ENCODE results near the gene ALK.

ALK gene

DNA sequence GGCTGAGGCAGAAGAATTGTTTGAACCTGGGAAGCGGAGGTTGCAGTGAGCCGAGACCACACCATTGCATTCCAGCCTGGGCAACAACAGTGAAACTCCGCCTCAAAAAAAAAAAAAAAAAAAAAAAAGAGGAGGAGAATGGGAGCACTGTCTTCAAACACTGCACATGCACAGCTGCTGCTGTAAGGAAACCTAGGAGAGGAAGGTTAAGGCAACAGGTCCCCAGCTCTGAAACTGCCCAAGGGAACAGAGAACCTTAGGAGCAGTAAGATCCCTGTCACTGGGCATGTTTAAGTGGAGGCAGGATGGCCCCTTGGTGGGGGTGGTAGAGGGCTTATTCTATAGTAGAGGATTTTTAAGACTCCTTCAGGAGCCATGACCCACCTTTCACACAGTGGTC is 695.0 kb downstream of the ALK start:
- Histone ChIP-seq H3K14ac (ENCODE audit: low read length) (no peak overlapping the region), H4K91ac (ENCODE audit: low read depth, low read length, poor library complexity) (no peak overlapping the region), H3K27me3 (ENCODE audit: control insufficient read depth in 3 of 3, insufficient read depth in 3 of 3, low read depth in 1 of 3, low read length in 3 of 3) (no peaks in the 10 kb centered on the region), H3K27ac (replicated peaks; ENCODE audit: low read length) (no peak overlapping the region), H3K36me3 (replicated peaks in 1 of 2; ENCODE audit: control insufficient read depth in 2 of 2, insufficient read depth in 2 of 2, low read length in 2 of 2) (peaks cover 0 to 18% of the 10 kb centered on the region in 2 donors), H3K4ac (ENCODE audit: low read length) (no peak overlapping the region), H3K18ac (ENCODE audit: low read length) (no peak overlapping the region), H3K23ac (ENCODE audit: low read depth, low read length, poor library complexity) (no peak overlapping the region), H2BK12ac (ENCODE audit: low read length) (no peak overlapping the region), H2BK120ac (ENCODE audit: low read depth, low read length) (no peak overlapping the region), H3K4me2 (ENCODE audit: insufficient read depth, low read length, poor library complexity, severe bottlenecking) (no peak overlapping the region), H2AK5ac (ENCODE audit: low read depth, low read length) (peak overlapping the region; percentile 25), H3K4me1 (ENCODE audit: control insufficient read depth in 2 of 2, insufficient read depth in 1 of 2, low read depth in 1 of 2, low read length in 2 of 2) (no peaks in the 10 kb centered on the region), H2BK15ac (ENCODE audit: low read length) (no peak overlapping the region), H3K9ac (ENCODE audit: low read depth, low read length, poor library complexity) (no peak overlapping the region), H3K79me1 (ENCODE audit: low read depth, low read length) (no peaks in the 10 kb centered on the region), H2BK5ac (ENCODE audit: low read length) (no peak overlapping the region), H4K8ac (ENCODE audit: low read depth, low read length) (no peak overlapping the region), H3K9me3 (replicated peaks in 1 of 2; ENCODE audit: control insufficient read depth in 2 of 2, insufficient read depth in 1 of 2, low read depth in 1 of 2, low read length in 2 of 2) (no peaks in the 10 kb centered on the region), H3K4me3 (ENCODE audit: low read length in 2 of 2) (no peak overlapping the region), H2AFZ (ENCODE audit: low read length) (no peak overlapping the region)
- no peak for DNase-seq (ENCODE audit: low spot score)
- no CpG with 5 or more reads among the region's 3 CpGs for WGBS, 2 donors (ENCODE audit: extremely low coverage in 2 of 2, insufficient read length in 2 of 2, insufficient replicate concordance in 1 of 2)

DNA sequence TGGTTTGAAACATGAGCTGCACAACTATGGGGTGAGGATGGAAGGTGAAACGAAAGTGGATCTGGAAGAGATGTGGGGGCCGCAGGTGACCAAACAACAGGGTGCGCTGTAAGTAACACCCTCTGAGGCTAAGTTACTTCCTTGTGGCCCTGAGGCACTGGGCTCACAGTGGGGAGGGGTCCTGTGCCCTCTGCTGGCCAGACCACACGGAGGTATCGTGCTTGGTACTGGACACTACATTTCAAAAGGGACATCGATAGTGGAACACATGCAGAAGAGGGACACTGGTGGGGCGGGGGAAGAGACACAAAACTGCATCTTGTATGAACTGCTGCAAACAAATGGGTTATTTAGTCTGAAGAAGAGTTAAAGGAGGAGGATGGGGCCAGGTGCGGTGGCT is 695.6 kb downstream of the ALK start:
- Histone ChIP-seq H3K27me3 (ENCODE audit: control insufficient read depth in 3 of 3, insufficient read depth in 3 of 3, low read depth in 1 of 3, low read length in 3 of 3) (no peaks in the 10 kb centered on the region), H3K9ac (ENCODE audit: low read depth, low read length, poor library complexity) (no peak overlapping the region), H3K4ac (ENCODE audit: low read length) (no peak overlapping the region), H4K91ac (ENCODE audit: low read depth, low read length, poor library complexity) (no peak overlapping the region), H3K36me3 (replicated peaks in 1 of 2; ENCODE audit: control insufficient read depth in 2 of 2, insufficient read depth in 2 of 2, low read length in 2 of 2) (peaks cover 0 to 23% of the 10 kb centered on the region in 2 donors), H3K9me3 (replicated peaks in 1 of 2; ENCODE audit: control insufficient read depth in 2 of 2, insufficient read depth in 1 of 2, low read depth in 1 of 2, low read length in 2 of 2) (no peaks in the 10 kb centered on the region), H4K8ac (ENCODE audit: low read depth, low read length) (no peak overlapping the region), H2AFZ (ENCODE audit: low read length) (no peak overlapping the region), H3K18ac (ENCODE audit: low read length) (no peak overlapping the region), H2BK5ac (ENCODE audit: low read length) (no peak overlapping the region), H3K4me3 (ENCODE audit: low read length in 2 of 2) (no peak overlapping the region), H3K14ac (ENCODE audit: low read length) (no peak overlapping the region), H3K27ac (replicated peaks; ENCODE audit: low read length) (no peak overlapping the region), H2AK5ac (ENCODE audit: low read depth, low read length) (no peak overlapping the region), H2BK120ac (ENCODE audit: low read depth, low read length) (no peak overlapping the region), H2BK15ac (ENCODE audit: low read length) (peak overlapping the region; percentile 40), H3K23ac (ENCODE audit: low read depth, low read length, poor library complexity) (no peak overlapping the region), H3K4me1 (ENCODE audit: control insufficient read depth in 2 of 2, insufficient read depth in 1 of 2, low read depth in 1 of 2, low read length in 2 of 2) (no peaks in the 10 kb centered on the region), H3K79me1 (ENCODE audit: low read depth, low read length) (no peaks in the 10 kb centered on the region), H3K4me2 (ENCODE audit: insufficient read depth, low read length, poor library complexity, severe bottlenecking) (no peak overlapping the region), H2BK12ac (ENCODE audit: low read length) (no peak overlapping the region)
- WGBS, 2 donors (ENCODE audit: extremely low coverage in 2 of 2, insufficient read length in 2 of 2, insufficient replicate concordance in 1 of 2) = no CpG with 5 or more reads among the region's 8 CpGs
- DNase-seq (ENCODE audit: low spot score) = no peak

DNA sequence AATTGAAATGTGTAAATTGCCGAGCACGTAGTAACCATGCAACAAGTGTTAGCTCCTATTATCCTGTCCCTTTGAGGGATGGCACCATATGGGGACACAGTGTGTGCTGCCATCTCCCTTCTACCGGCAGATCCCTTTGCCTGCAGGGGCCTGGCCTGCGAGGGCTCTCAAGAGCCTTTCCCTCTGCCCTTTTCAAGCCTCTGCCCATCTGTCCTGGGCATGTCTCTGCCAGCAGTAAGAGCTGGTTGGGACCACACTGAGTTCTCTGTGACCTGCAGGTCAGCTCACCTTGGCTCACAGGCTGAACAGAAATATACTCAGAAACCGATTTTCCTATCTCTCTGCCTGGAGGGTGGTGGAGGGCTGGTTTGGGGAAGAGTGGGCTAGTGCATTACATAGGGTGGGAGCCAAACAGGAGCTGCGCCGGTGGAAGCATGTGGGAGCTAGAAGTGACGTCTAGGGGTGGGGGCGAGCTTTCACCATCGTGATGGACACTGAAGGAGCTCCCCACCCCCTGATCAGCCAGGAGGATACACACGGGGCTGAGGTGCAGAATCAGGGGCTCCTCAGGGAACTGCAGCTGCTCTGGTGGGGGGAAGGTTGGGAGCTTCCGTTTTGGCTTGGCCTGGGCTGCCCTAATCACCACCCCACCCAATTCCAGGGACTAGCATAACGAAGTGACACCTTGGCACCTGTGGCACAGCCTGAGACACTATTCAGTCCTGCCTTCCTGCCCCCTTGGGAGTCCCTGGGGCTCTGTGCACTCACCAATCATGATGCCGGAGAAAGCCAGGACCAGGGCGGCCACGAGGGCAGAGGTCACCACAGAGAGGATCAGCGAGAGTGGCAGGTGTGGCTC is 696.5 kb downstream of the ALK start:
- no peak for DNase-seq (ENCODE audit: low spot score)
- H2BK120ac ChIP-seq (ENCODE audit: low read depth, low read length) = no peak overlapping the region
- no peak overlapping the region for H4K8ac ChIP-seq (ENCODE audit: low read depth, low read length)
- H2BK15ac ChIP-seq (ENCODE audit: low read length) = peak overlapping the region; percentile 27
- WGBS, 2 donors (ENCODE audit: extremely low coverage in 2 of 2, insufficient read length in 2 of 2, insufficient replicate concordance in 1 of 2) = no CpG with 5 or more reads among the region's 17 CpGs
- no peak overlapping the region for H2BK12ac ChIP-seq (ENCODE audit: low read length)
- H2AFZ ChIP-seq (ENCODE audit: low read length) = no peak overlapping the region
- peak overlapping the region; percentile 59 for H3K18ac ChIP-seq (ENCODE audit: low read length)
- no peaks in the 10 kb centered on the region for H3K4me1 ChIP-seq (ENCODE audit: control insufficient read depth in 2 of 2, insufficient read depth in 1 of 2, low read depth in 1 of 2, low read length in 2 of 2)
- no peak overlapping the region for H4K91ac ChIP-seq (ENCODE audit: low read depth, low read length, poor library complexity)
- H2BK5ac ChIP-seq (ENCODE audit: low read length) = no peak overlapping the region
- H3K4me3 ChIP-seq (ENCODE audit: low read length in 2 of 2) = no peak overlapping the region
- H3K4me2 ChIP-seq (ENCODE audit: insufficient read depth, low read length, poor library complexity, severe bottlenecking) = no peak overlapping the region
- H3K27ac ChIP-seq (replicated peaks; ENCODE audit: low read length) = no peak overlapping the region
- H3K4ac ChIP-seq (ENCODE audit: low read length) = no peak overlapping the region
- no peaks in the 10 kb centered on the region for H3K79me1 ChIP-seq (ENCODE audit: low read depth, low read length)
- peaks cover 0 to 27% of the 10 kb centered on the region in 2 donors for H3K36me3 ChIP-seq (replicated peaks in 1 of 2; ENCODE audit: control insufficient read depth in 2 of 2, insufficient read depth in 2 of 2, low read length in 2 of 2)
- peak overlapping the region; percentile 76 for H2AK5ac ChIP-seq (ENCODE audit: low read depth, low read length)
- H3K27me3 ChIP-seq (ENCODE audit: control insufficient read depth in 3 of 3, insufficient read depth in 3 of 3, low read depth in 1 of 3, low read length in 3 of 3) = no peaks in the 10 kb centered on the region
- no peaks in the 10 kb centered on the region for H3K9me3 ChIP-seq (replicated peaks in 1 of 2; ENCODE audit: control insufficient read depth in 2 of 2, insufficient read depth in 1 of 2, low read depth in 1 of 2, low read length in 2 of 2)
- no peak overlapping the region for H3K14ac ChIP-seq (ENCODE audit: low read length)
- peak overlapping the region; percentile 34 for H3K23ac ChIP-seq (ENCODE audit: low read depth, low read length, poor library complexity)
- no peak overlapping the region for H3K9ac ChIP-seq (ENCODE audit: low read depth, low read length, poor library complexity)

- Histone ChIP-seq H3K4me3 (ENCODE audit: low read length in 2 of 2) (no peak overlapping the region), H4K91ac (ENCODE audit: low read depth, low read length, poor library complexity) (no peak overlapping the region), H3K27ac (replicated peaks; ENCODE audit: low read length) (no peak overlapping the region), H3K79me1 (ENCODE audit: low read depth, low read length) (no peaks in the 10 kb centered on the region), H3K23ac (ENCODE audit: low read depth, low read length, poor library complexity) (peak overlapping the region; percentile 34), H3K27me3 (ENCODE audit: control insufficient read depth in 3 of 3, insufficient read depth in 3 of 3, low read depth in 1 of 3, low read length in 3 of 3) (no peaks in the 10 kb centered on the region), H3K14ac (ENCODE audit: low read length) (no peak overlapping the region), H4K8ac (ENCODE audit: low read depth, low read length) (no peak overlapping the region), H3K9me3 (replicated peaks in 1 of 2; ENCODE audit: control insufficient read depth in 2 of 2, insufficient read depth in 1 of 2, low read depth in 1 of 2, low read length in 2 of 2) (no peaks in the 10 kb centered on the region), H3K9ac (ENCODE audit: low read depth, low read length, poor library complexity) (no peak overlapping the region), H3K4me1 (ENCODE audit: control insufficient read depth in 2 of 2, insufficient read depth in 1 of 2, low read depth in 1 of 2, low read length in 2 of 2) (no peaks in the 10 kb centered on the region), H2BK12ac (ENCODE audit: low read length) (no peak overlapping the region), H3K4me2 (ENCODE audit: insufficient read depth, low read length, poor library complexity, severe bottlenecking) (no peak overlapping the region), H2BK5ac (ENCODE audit: low read length) (no peak overlapping the region), H2AK5ac (ENCODE audit: low read depth, low read length) (no peak overlapping the region), H3K36me3 (replicated peaks in 1 of 2; ENCODE audit: control insufficient read depth in 2 of 2, insufficient read depth in 2 of 2, low read length in 2 of 2) (peaks cover 0 to 33% of the 10 kb centered on the region in 2 donors), H3K18ac (ENCODE audit: low read length) (no peak overlapping the region), H2AFZ (ENCODE audit: low read length) (no peak overlapping the region), H2BK15ac (ENCODE audit: low read length) (no peak overlapping the region), H3K4ac (ENCODE audit: low read length) (no peak overlapping the region), H2BK120ac (ENCODE audit: low read depth, low read length) (no peak overlapping the region)
- WGBS, 2 donors (ENCODE audit: extremely low coverage in 2 of 2, insufficient read length in 2 of 2, insufficient replicate concordance in 1 of 2) = no CpG with 5 or more reads among the region's 7 CpGs
- DNase-seq (ENCODE audit: low spot score) = no peak
Observed at GRCh38 chr2:29223851-29224692, 697.3 kb downstream of the ALK start.

Measured in neuronal stem cell (in vitro differentiated cells).